ENCODE data around the gene PPP2R2C.

PPP2R2C gene

DNA sequence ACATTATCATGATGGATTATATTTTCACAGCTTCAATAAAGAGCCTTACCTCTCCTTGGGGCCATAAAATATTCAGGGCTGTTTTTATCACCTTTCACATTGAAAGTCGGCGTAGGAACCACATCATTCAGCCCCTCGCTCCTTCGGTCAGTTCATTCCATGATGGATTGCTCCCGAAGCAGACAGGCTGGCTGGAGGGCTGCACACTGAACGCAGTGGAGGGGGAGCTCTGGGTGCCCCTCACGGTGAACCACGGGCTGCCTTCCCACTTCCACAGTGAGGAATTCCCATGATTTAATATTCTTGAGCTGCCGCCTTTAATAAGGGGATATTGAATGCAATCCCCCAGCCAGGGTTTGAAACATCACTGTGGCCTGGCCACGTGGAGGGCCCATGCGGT, 16.0 kb downstream of the PPP2R2C start:
- no peak overlapping the region for H3K4me2 ChIP-seq (ENCODE audit: insufficient read depth, low read length)
- ATAC-seq (ENCODE audit: insufficient read depth, low read depth), result no peak
- no peaks in the 10 kb centered on the region; the same call in 1 of the 2 replicates for H4K20me1 ChIP-seq (ENCODE audit: insufficient read depth, low read length)
- no peaks in the 10 kb centered on the region for H3K79me2 ChIP-seq (ENCODE audit: insufficient read depth, low read length)
- H2AFZ ChIP-seq (ENCODE audit: low read depth, low read length), result no peak overlapping the region
- no peak overlapping the region for H3K27ac ChIP-seq (ENCODE audit: low read length)
- no peaks in the 10 kb centered on the region for H3K4me1 ChIP-seq (ENCODE audit: insufficient read depth, low read length)
- no peaks in the 10 kb centered on the region for H3K9me3 ChIP-seq (ENCODE audit: insufficient read depth, low read length, severe bottlenecking)
- H3K4me3 ChIP-seq (ENCODE audit: low read depth in 1 of 2, low read length in 2 of 2), result no peak overlapping the region
- TF ChIP-seq, protein P1, sequence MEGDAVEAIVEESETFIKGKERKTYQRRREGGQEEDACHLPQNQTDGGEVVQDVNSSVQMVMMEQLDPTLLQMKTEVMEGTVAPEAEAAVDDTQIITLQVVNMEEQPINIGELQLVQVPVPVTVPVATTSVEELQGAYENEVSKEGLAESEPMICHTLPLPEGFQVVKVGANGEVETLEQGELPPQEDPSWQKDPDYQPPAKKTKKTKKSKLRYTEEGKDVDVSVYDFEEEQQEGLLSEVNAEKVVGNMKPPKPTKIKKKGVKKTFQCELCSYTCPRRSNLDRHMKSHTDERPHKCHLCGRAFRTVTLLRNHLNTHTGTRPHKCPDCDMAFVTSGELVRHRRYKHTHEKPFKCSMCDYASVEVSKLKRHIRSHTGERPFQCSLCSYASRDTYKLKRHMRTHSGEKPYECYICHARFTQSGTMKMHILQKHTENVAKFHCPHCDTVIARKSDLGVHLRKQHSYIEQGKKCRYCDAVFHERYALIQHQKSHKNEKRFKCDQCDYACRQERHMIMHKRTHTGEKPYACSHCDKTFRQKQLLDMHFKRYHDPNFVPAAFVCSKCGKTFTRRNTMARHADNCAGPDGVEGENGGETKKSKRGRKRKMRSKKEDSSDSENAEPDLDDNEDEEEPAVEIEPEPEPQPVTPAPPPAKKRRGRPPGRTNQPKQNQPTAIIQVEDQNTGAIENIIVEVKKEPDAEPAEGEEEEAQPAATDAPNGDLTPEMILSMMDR (IDR thresholded peaks at IDR 0.05; ENCODE audit: borderline replicate concordance, extremely low read depth, low read length, poor library complexity, severe bottlenecking), result no peak
- H3K9ac ChIP-seq (ENCODE audit: low read depth, low read length), result no peak overlapping the region
- no peaks in the 10 kb centered on the region for H3K36me3 ChIP-seq (ENCODE audit: insufficient read depth, low read length)
- peaks cover 3% of the 10 kb centered on the region for H3K27me3 ChIP-seq (ENCODE audit: insufficient read depth, low read length, poor library complexity)
- no peak for DNase-seq

DNA sequence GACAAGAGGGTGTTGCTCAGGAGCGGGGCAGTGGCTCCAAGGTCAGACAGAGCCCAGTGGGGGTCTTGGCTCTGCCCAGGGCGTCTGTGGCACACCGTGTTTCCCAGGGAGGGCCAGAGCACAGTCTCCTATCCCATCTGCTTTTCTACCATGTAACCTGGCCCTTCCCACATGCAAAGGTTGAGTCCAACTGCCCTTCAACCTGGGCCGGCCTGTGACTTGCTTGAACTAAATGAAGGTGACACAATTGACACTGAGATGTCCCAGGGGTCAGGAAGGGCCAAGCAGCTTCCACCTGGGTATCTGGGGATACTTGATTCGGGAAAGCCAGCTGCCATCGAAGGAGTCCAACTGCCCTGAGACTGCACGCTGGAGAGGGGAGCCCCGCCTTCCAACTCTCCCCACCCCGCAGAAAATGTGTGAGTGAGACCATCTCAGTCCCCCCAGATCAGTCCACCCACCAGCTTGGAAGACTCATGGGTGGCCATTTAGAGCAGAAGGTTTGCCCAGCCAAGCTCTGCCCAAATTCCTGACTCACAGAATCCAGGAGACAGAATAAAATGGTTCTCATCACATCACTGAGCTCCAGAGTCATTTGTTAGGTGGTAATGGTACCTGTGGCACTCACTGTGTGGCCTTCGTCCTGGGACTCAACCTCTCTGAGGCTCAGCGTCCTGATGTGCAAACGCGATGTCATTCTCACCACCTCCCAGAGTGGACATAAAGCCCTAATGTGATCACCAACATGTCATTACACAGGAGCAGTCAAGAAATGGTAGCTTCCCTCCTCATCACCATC, 18.1 kb downstream of the PPP2R2C start:
- no peaks in the 10 kb centered on the region for H3K36me3 ChIP-seq (ENCODE audit: insufficient read depth, low read length)
- no peak overlapping the region for H3K4me2 ChIP-seq (ENCODE audit: insufficient read depth, low read length)
- DNase-seq (no peak), ATAC-seq (ENCODE audit: insufficient read depth, low read depth) (no peak)
- no peak overlapping the region for H3K9ac ChIP-seq (ENCODE audit: low read depth, low read length)
- H3K27ac ChIP-seq (ENCODE audit: low read length), result no peak overlapping the region
- no peaks in the 10 kb centered on the region; the same call in 1 of the 2 replicates for H4K20me1 ChIP-seq (ENCODE audit: insufficient read depth, low read length)
- H3K4me3 ChIP-seq (ENCODE audit: low read depth in 1 of 2, low read length in 2 of 2), result no peak overlapping the region
- TF ChIP-seq EZH2 (IDR thresholded peaks at IDR 0.05; ENCODE audit: borderline replicate concordance, low read depth, low read length, severe bottlenecking), result no peak
- TF ChIP-seq, protein P1 (IDR thresholded peaks at IDR 0.05; ENCODE audit: borderline replicate concordance, extremely low read depth, low read length, poor library complexity, severe bottlenecking), result no peak
- no peaks in the 10 kb centered on the region for H3K79me2 ChIP-seq (ENCODE audit: insufficient read depth, low read length)
- H2AFZ ChIP-seq (ENCODE audit: low read depth, low read length), result no peak overlapping the region
- H3K9me3 ChIP-seq (ENCODE audit: insufficient read depth, low read length, severe bottlenecking), result no peaks in the 10 kb centered on the region
- H3K4me1 ChIP-seq (ENCODE audit: insufficient read depth, low read length), result no peaks in the 10 kb centered on the region
- no peaks in the 10 kb centered on the region for H3K27me3 ChIP-seq (ENCODE audit: insufficient read depth, low read length, poor library complexity)

DNA sequence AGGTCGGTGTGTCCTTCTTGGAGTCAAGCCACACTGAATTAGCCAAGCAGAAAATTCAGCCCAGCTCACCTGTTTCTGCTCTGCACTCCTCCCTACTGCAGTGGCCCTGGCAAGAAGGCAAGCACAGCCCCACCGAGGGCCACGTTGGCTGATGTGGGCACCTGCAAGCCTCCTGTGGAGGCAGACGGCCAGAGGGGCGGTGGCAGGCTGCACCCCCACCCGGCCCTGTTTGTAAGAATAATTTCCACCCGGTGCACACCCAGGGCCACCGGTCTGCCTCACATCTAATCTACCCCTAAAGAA, 18.8 kb downstream of the PPP2R2C start:
- H2AFZ ChIP-seq (ENCODE audit: low read depth, low read length), result no peak overlapping the region
- no peak overlapping the region for H3K4me2 ChIP-seq (ENCODE audit: insufficient read depth, low read length)
- no peak overlapping the region for H3K27ac ChIP-seq (ENCODE audit: low read length)
- H3K4me1 ChIP-seq (ENCODE audit: insufficient read depth, low read length), result no peaks in the 10 kb centered on the region
- no peaks in the 10 kb centered on the region for H3K36me3 ChIP-seq (ENCODE audit: insufficient read depth, low read length)
- H3K4me3 ChIP-seq (ENCODE audit: low read depth in 1 of 2, low read length in 2 of 2), result no peak overlapping the region
- no peaks in the 10 kb centered on the region; the same call in 1 of the 2 replicates for H4K20me1 ChIP-seq (ENCODE audit: insufficient read depth, low read length)
- H3K9ac ChIP-seq (ENCODE audit: low read depth, low read length), result no peak overlapping the region
- H3K27me3 ChIP-seq (ENCODE audit: insufficient read depth, low read length, poor library complexity), result no peaks in the 10 kb centered on the region
- no peaks in the 10 kb centered on the region for H3K79me2 ChIP-seq (ENCODE audit: insufficient read depth, low read length)
- ATAC-seq (ENCODE audit: insufficient read depth, low read depth) (no peak), DNase-seq (no peak)
- H3K9me3 ChIP-seq (ENCODE audit: insufficient read depth, low read length, severe bottlenecking), result no peaks in the 10 kb centered on the region
- TF ChIP-seq, protein P1 (IDR thresholded peaks at IDR 0.05; ENCODE audit: borderline replicate concordance, extremely low read depth, low read length, poor library complexity, severe bottlenecking), result no peak
- no peak for TF ChIP-seq EZH2 (IDR thresholded peaks at IDR 0.05; ENCODE audit: borderline replicate concordance, low read depth, low read length, severe bottlenecking)
